DMS 273 (cell line): ENCODE data around the gene CD46.
"Not testable (repeated sequence)": the region's sequence is repeated elsewhere in the genome, so short reads cannot be mapped to it uniquely, and the experiment has no call there.

ENCODE experiments used
- DNase-seq: peaks from one replicate; lab custom pipeline; 2025; ENCODE audit not compliant: unreplicated experiment; lab: John Stamatoyannopoulos, UW

CD46 gene

GRCh38 chr1:207751790-207752455, at the start of gene CD46:
Gene CD46, plus strand, starts transcription at chr1:207752054. Its CDS starts 159 bp downstream, at chr1:207752213.
- peak; percentile 99 for DNase-seq

- DNase-seq = no peak
Observed at GRCh38 chr1:207702317-207702716, 49.5 kb upstream of the CD46 start.

GRCh38 chr1:207703712-207704111, 48.1 kb upstream of the CD46 start:
- no peak for DNase-seq

- DNase-seq = not testable (repeated sequence)
Observed at GRCh38 chr1:207708004-207708403, 43.9 kb upstream of the CD46 start.

GRCh38 chr1:207711285-207711684, 40.6 kb upstream of the CD46 start:
- DNase-seq = peak; percentile 37

GRCh38 chr1:207712701-207713100, 39.2 kb upstream of the CD46 start:
- DNase-seq = not testable (repeated sequence)

- DNase-seq = no peak
Observed at GRCh38 chr1:207713529-207713928, 38.3 kb upstream of the CD46 start.

- DNase-seq = no peak
Observed at GRCh38 chr1:207719234-207719633, 32.6 kb upstream of the CD46 start.

- not testable (repeated sequence) for DNase-seq
Observed at GRCh38 chr1:207728200-207728858, 23.5 kb upstream of the CD46 start.

GRCh38 chr1:207737503-207738157, 14.2 kb upstream of the CD46 start:
- DNase-seq = not testable (repeated sequence)

GRCh38 chr1:207738158-207738659, 13.6 kb upstream of the CD46 start:
- DNase-seq = not testable (repeated sequence)

GRCh38 chr1:207740207-207740606, 11.6 kb upstream of the CD46 start:
- no peak for DNase-seq

- DNase-seq = no peak
Observed at GRCh38 chr1:207742850-207743555, 8.9 kb upstream of the CD46 start.

GRCh38 chr1:207744000-207744534, 7.8 kb upstream of the CD46 start:
- DNase-seq = no peak

- no peak for DNase-seq
Observed at GRCh38 chr1:207745285-207745684, 6.6 kb upstream of the CD46 start.

- DNase-seq = no peak
Observed at GRCh38 chr1:207745839-207746767, 5.8 kb upstream of the CD46 start.

GRCh38 chr1:207747627-207748492, 4.0 kb upstream of the CD46 start:
- no peak for DNase-seq

GRCh38 chr1:207748737-207749528, 2.9 kb upstream of the CD46 start:
- no peak for DNase-seq
